ENCODE measurements around the gene ACSM4.

GRCh38 chr12:7376196-7376595 lies 72.3 kb downstream of the ACSM4 start:
- TF ChIP-seq, protein P1, sequence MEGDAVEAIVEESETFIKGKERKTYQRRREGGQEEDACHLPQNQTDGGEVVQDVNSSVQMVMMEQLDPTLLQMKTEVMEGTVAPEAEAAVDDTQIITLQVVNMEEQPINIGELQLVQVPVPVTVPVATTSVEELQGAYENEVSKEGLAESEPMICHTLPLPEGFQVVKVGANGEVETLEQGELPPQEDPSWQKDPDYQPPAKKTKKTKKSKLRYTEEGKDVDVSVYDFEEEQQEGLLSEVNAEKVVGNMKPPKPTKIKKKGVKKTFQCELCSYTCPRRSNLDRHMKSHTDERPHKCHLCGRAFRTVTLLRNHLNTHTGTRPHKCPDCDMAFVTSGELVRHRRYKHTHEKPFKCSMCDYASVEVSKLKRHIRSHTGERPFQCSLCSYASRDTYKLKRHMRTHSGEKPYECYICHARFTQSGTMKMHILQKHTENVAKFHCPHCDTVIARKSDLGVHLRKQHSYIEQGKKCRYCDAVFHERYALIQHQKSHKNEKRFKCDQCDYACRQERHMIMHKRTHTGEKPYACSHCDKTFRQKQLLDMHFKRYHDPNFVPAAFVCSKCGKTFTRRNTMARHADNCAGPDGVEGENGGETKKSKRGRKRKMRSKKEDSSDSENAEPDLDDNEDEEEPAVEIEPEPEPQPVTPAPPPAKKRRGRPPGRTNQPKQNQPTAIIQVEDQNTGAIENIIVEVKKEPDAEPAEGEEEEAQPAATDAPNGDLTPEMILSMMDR (IDR thresholded peaks at IDR 0.05), result no peak
- no peak for TF ChIP-seq POLR2A (IDR thresholded peaks at IDR 0.05)
